ENCODE results near the gene FDX1. TPM values are rescaled to one million over a fixed set of nuclear protein-coding genes. Genes with fewer than 3 reads are reported as not detected.
"Not testable (repeated sequence)": the region's sequence is repeated elsewhere in the genome, so short reads cannot be mapped to it uniquely, and the experiment has no call there.

FDX1 gene
- total RNA-seq, 1 donor from 2014 or later, result 13.0 TPM

DNA sequence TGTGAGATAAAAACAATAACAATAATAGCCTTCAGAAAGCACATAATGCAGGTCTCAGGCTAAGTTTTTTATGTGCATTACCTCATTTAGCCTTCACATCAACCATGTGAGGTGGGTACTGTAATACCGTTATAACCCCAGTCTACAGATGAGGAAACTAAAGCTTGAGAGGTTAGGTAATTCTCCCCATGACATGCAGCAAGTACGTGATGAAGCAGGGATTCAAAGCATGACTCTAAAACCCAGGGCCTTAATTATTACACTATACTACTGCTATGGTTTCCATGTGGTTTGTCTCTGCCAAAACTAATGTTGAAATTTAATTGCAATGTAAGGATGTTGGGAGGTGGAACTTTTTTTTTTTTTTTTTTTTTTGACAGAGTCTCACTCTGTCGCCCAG, 37.7 kb upstream of the FDX1 start:
- H3K79me2 ChIP-seq (ENCODE audit: low read depth), result no peaks in the 10 kb centered on the region
- no peak overlapping the region for H3K9ac ChIP-seq
- DNase-seq (ENCODE audit: low spot score), result no peak
- H3K27me3 Mint-ChIP-seq (ENCODE audit: insufficient read depth, low read depth), result peaks cover 2% of the 10 kb centered on the region
- H3K9me3 Mint-ChIP-seq, result peaks cover 26% of the 10 kb centered on the region
- H3K36me3 ChIP-seq, result no peaks in the 10 kb centered on the region
- H3K27ac ChIP-seq, result no peak overlapping the region
- H3F3A ChIP-seq (ENCODE audit: low read depth), result no peaks in the 10 kb centered on the region
- no peaks in the 10 kb centered on the region for H3K36me3 Mint-ChIP-seq
- peaks cover 6% of the 10 kb centered on the region for H3K9me3 ChIP-seq (ENCODE audit: low read depth)
- no peak overlapping the region for H2AFZ ChIP-seq (replicated peaks)
- H3K4me3 ChIP-seq, result no peak overlapping the region
- H3K4me3 Mint-ChIP-seq, result no peak overlapping the region
- no peak for TF ChIP-seq EZH2 (IDR thresholded peaks at IDR 0.05)
- TF ChIP-seq CTCF (IDR thresholded peaks at IDR 0.05), result no peak
- TF ChIP-seq EZH2phosphoT487 (IDR thresholded peaks at IDR 0.05), result no peak
- H3K4me1 ChIP-seq, result no peaks in the 10 kb centered on the region
- no peaks in the 10 kb centered on the region for H3K4me1 Mint-ChIP-seq
- H3K27me3 ChIP-seq, result no peaks in the 10 kb centered on the region
- H3K27ac Mint-ChIP-seq, result no peak overlapping the region
- no peak overlapping the region for H3K4me2 ChIP-seq
- no peaks in the 10 kb centered on the region for H4K20me1 ChIP-seq (ENCODE audit: low read depth)

GRCh38 chr11:110397668-110398286, 32.0 kb upstream of the FDX1 start:
- not testable (repeated sequence) for H3K4me3 ChIP-seq; H3K9ac ChIP-seq; H3K27ac ChIP-seq; H2AFZ ChIP-seq (replicated peaks); H3K27me3 ChIP-seq; H3K9me3 ChIP-seq (ENCODE audit: low read depth); H3F3A ChIP-seq (ENCODE audit: low read depth); H3K36me3 Mint-ChIP-seq; H4K20me1 ChIP-seq (ENCODE audit: low read depth); H3K79me2 ChIP-seq (ENCODE audit: low read depth); H3K4me3 Mint-ChIP-seq; H3K4me2 ChIP-seq; H3K27me3 Mint-ChIP-seq (ENCODE audit: insufficient read depth, low read depth); H3K4me1 ChIP-seq; H3K4me1 Mint-ChIP-seq; H3K36me3 ChIP-seq; DNase-seq (ENCODE audit: low spot score); H3K27ac Mint-ChIP-seq
- peaks cover 15% of the 10 kb centered on the region for H3K9me3 Mint-ChIP-seq

DNA sequence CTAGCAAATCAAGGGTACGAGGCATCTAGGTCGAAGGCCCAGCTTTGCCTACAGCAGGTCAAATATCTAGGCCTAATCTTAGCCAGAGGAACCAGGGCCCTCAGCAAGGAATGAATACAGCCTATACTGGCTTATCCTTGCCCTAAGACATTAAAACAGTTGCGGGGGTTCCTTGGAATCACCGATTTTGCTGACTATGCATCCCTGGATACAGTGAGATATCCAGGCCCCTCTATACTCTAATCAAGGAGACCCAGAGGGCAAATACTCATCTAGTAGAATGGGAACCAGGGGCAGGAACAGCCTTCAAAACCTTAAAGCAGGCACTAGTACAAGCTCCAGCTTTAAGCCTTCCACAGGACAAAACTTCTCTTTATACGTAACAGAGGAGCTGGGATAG, 26.2 kb upstream of the FDX1 start:
- H4K20me1 ChIP-seq (ENCODE audit: low read depth); H3F3A ChIP-seq (ENCODE audit: low read depth); H3K27ac ChIP-seq; H3K79me2 ChIP-seq (ENCODE audit: low read depth); H3K27me3 ChIP-seq; H3K4me1 Mint-ChIP-seq; H3K27me3 Mint-ChIP-seq (ENCODE audit: insufficient read depth, low read depth); H3K36me3 ChIP-seq; H3K4me1 ChIP-seq; H2AFZ ChIP-seq (replicated peaks); H3K9me3 ChIP-seq (ENCODE audit: low read depth); H3K27ac Mint-ChIP-seq; H3K9me3 Mint-ChIP-seq; H3K4me2 ChIP-seq; H3K36me3 Mint-ChIP-seq; H3K4me3 Mint-ChIP-seq; H3K4me3 ChIP-seq; H3K9ac ChIP-seq; DNase-seq (ENCODE audit: low spot score): not testable (repeated sequence)

DNA sequence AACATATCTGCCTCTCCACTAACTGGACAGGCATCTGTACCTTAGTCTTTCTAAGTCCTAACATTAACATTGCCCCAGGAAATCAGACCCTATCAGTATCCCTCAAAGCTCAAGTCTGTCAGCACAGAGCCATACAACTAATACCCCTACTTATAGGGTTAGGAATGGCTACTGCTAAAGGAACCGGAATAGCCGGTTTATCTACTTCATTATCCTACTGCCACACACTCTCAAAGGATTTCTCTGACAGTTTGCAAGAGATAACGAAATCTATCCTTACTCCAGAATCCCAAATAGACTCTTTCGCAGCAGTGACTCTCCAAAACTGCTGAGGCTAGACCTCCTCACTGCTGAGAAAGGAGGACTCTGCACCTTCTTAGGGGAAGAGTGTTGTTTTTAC, 24.1 kb upstream of the FDX1 start:
- not testable (repeated sequence) for H3K9ac ChIP-seq; H3F3A ChIP-seq (ENCODE audit: low read depth); H3K27ac Mint-ChIP-seq; H3K36me3 ChIP-seq; H3K4me3 ChIP-seq; H3K9me3 Mint-ChIP-seq; H3K4me1 Mint-ChIP-seq; H3K27ac ChIP-seq; H3K4me2 ChIP-seq; H3K4me1 ChIP-seq; H3K9me3 ChIP-seq (ENCODE audit: low read depth); H2AFZ ChIP-seq (replicated peaks); H4K20me1 ChIP-seq (ENCODE audit: low read depth); H3K79me2 ChIP-seq (ENCODE audit: low read depth); H3K36me3 Mint-ChIP-seq; H3K4me3 Mint-ChIP-seq; DNase-seq (ENCODE audit: low spot score); H3K27me3 ChIP-seq; H3K27me3 Mint-ChIP-seq (ENCODE audit: insufficient read depth, low read depth)

DNA sequence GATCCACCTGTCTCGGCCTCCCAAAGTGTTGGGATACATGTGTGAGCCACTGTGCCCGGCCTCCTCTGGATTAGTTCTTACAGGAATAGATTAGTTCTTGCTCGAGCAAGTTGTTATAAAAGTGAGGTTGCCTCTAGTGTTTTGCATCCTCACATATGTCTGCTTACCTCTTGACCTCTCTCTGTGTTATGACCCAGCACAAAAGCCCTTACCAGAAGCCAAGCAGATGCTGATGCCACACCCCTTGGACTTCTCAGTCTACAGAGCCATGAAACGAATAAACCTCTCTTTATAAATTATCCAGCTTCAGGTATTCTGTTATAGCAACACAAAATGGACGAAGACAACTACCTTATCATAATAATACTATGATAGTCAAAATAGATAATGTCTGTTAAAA, 22.4 kb upstream of the FDX1 start:
- no peaks in the 10 kb centered on the region for H3K4me1 Mint-ChIP-seq
- no peak overlapping the region for H2AFZ ChIP-seq (replicated peaks)
- no peaks in the 10 kb centered on the region for H3K9me3 ChIP-seq (ENCODE audit: low read depth)
- no peaks in the 10 kb centered on the region for H3K79me2 ChIP-seq (ENCODE audit: low read depth)
- no peaks in the 10 kb centered on the region for H4K20me1 ChIP-seq (ENCODE audit: low read depth)
- no peaks in the 10 kb centered on the region for H3K36me3 Mint-ChIP-seq
- H3K27me3 Mint-ChIP-seq (ENCODE audit: insufficient read depth, low read depth), result peaks cover 4% of the 10 kb centered on the region
- no peaks in the 10 kb centered on the region for H3K27me3 ChIP-seq
- H3K4me3 ChIP-seq, result no peak overlapping the region
- no peak overlapping the region for H3K4me2 ChIP-seq
- TF ChIP-seq EZH2 (IDR thresholded peaks at IDR 0.05), result no peak
- TF ChIP-seq CTCF (IDR thresholded peaks at IDR 0.05), result no peak
- no peak for TF ChIP-seq EZH2phosphoT487 (IDR thresholded peaks at IDR 0.05)
- peaks cover 7% of the 10 kb centered on the region for H3K9me3 Mint-ChIP-seq
- DNase-seq (ENCODE audit: low spot score), result no peak
- H3K27ac ChIP-seq, result no peak overlapping the region
- no peak overlapping the region for H3K4me3 Mint-ChIP-seq
- no peak overlapping the region for H3K9ac ChIP-seq
- H3K4me1 ChIP-seq, result no peaks in the 10 kb centered on the region
- H3K36me3 ChIP-seq, result no peaks in the 10 kb centered on the region
- H3F3A ChIP-seq (ENCODE audit: low read depth), result no peaks in the 10 kb centered on the region
- no peak overlapping the region for H3K27ac Mint-ChIP-seq
